HG03095 (cell line): ENCODE results near the gene FAM110D.

Source experiments
- ATAC-seq: cut with Tn5 transposase; IDR thresholded peaks from one replicate; pipeline ENCODE4 v1.9.1; 2021; ENCODE audit warnings: moderate library complexity; ENCODE audit not compliant: unreplicated experiment

FAM110D gene

GRCh38 chr1:26127235-26128163 is 31.4 kb upstream of the FAM110D start:
- ATAC-seq, result no peak

GRCh38 chr1:26129778-26130177 is 29.1 kb upstream of the FAM110D start:
- ATAC-seq, result no peak

- ATAC-seq, result no peak
Measured at GRCh38 chr1:26130695-26131094, 28.2 kb upstream of the FAM110D start.

- ATAC-seq, result no peak
Measured at GRCh38 chr1:26132128-26132833, 26.6 kb upstream of the FAM110D start.

GRCh38 chr1:26132834-26133167 is 26.1 kb upstream of the FAM110D start:
- no peak for ATAC-seq

- no peak for ATAC-seq
Measured at GRCh38 chr1:26134466-26134865, 24.4 kb upstream of the FAM110D start.

- ATAC-seq, result no peak
Measured at GRCh38 chr1:26138974-26139558, 19.8 kb upstream of the FAM110D start.

GRCh38 chr1:26142159-26142558 is 16.7 kb upstream of the FAM110D start:
- ATAC-seq, result no peak

GRCh38 chr1:26145041-26145959 is 13.6 kb upstream of the FAM110D start:
- ATAC-seq, result no peak

- no peak for ATAC-seq
Measured at GRCh38 chr1:26145960-26146294, 13.0 kb upstream of the FAM110D start.

GRCh38 chr1:26148887-26149286 is 10.0 kb upstream of the FAM110D start:
- ATAC-seq, result no peak

GRCh38 chr1:26153966-26154532 is 4.8 kb upstream of the FAM110D start:
- no peak for ATAC-seq

- no peak for ATAC-seq
Measured at GRCh38 chr1:26154750-26155149, 4.1 kb upstream of the FAM110D start.

- no peak for ATAC-seq
Measured at GRCh38 chr1:26155370-26156284, 3.3 kb upstream of the FAM110D start.

- ATAC-seq, result no peak
Measured at GRCh38 chr1:26156285-26157038, 2.4 kb upstream of the FAM110D start.

GRCh38 chr1:26158271-26158907 is 490 bp upstream of the FAM110D start:
- no peak for ATAC-seq

GRCh38 chr1:26159743-26160039 is 812 bp downstream of the FAM110D start:
- no peak for ATAC-seq

GRCh38 chr1:26160527-26161414 is 1.9 kb downstream of the FAM110D start:
- ATAC-seq, result no peak
